AG04450 (cell line): ENCODE data around the gene RUBCNL. TPM values are rescaled to one million over a fixed set of nuclear protein-coding genes. Genes with fewer than 3 reads are reported as not detected.

Experiments
- CTCF ChIA-PET: fragments of 300-600, 350-600 bp; formaldehyde crosslinking; extraction: SDS; loops from one replicate; lab custom pipeline; 2022; ENCODE audit warnings: antibody characterized with exemption, inconsistent platforms; lab: Charles Lee
- POLR2A ChIA-PET: fragments of 350-600 bp; formaldehyde crosslinking; extraction: SDS; loops from one replicate; lab custom pipeline; 2021; ENCODE audit warnings: antibody characterized with exemption, inconsistent platforms; lab: Yijun Ruan, JAX
- DNase-seq: peaks from one replicate; pipeline ENCODE4 v3.0.0-alpha.2; 2011; ENCODE audit warnings: low read depth, low spot score
- H3K27ac ChIP-seq: one replicate; pipeline ENCODE4 v1.5.1; 2012; ENCODE audit warnings: low read depth, low read length, control low read depth
- H3K27me3 ChIP-seq: one replicate; pipeline ENCODE4 v1.6.0; 2012; ENCODE audit warnings: low read length; ENCODE audit not compliant: control insufficient read depth, insufficient read depth
- H3K4me3 ChIP-seq: 2 replicates; pipeline ENCODE4 v1.5.1; 2011; ENCODE audit warnings: mild to moderate bottlenecking, low read depth, low read length, control low read depth
- H3K9me3 ChIP-seq: 2 replicates; pipeline ENCODE4 v1.5.1; 2012; ENCODE audit warnings: low read length; ENCODE audit not compliant: control insufficient read depth, insufficient read depth
- polyA plus RNA-seq: library from polyadenylated mRNA; depleted of rRNA; stranded (reverse); fragments of >200 nt; gene quantifications from 2 replicates; pipeline ENCODE4 v1.2.3, GENCODE V29; 2011
- TF ChIP-seq, protein P1 (sequence below): IDR thresholded peaks from 2 replicates; pipeline ENCODE4 v1.5.1; 2011; ENCODE audit warnings: low read depth, low read length, control low read depth, inconsistent platforms

RUBCNL gene
- polyA plus RNA-seq, 1 experiment, result not detected

DNA sequence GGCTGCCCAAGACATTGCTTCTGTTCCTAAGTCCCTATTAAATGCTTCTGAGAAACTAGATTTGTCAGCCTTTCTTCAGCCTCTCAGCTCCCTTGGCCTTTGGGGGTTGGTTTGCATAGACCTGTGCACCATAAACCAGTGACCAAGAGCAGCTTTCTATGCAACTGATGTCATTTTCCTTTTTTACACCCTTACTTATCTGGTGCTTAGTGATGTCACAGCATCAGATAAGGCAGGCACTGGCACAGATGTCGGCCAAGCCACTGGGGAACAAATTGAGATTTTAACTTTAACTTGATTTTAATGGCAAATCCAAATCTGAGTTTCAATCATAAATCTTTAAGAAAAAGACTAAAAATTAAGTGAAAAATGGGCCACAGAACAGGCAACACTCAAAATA is 59.8 kb downstream of the RUBCNL start:
- CTCF ChIA-PET, result no interaction called here
- TF ChIP-seq, protein P1, sequence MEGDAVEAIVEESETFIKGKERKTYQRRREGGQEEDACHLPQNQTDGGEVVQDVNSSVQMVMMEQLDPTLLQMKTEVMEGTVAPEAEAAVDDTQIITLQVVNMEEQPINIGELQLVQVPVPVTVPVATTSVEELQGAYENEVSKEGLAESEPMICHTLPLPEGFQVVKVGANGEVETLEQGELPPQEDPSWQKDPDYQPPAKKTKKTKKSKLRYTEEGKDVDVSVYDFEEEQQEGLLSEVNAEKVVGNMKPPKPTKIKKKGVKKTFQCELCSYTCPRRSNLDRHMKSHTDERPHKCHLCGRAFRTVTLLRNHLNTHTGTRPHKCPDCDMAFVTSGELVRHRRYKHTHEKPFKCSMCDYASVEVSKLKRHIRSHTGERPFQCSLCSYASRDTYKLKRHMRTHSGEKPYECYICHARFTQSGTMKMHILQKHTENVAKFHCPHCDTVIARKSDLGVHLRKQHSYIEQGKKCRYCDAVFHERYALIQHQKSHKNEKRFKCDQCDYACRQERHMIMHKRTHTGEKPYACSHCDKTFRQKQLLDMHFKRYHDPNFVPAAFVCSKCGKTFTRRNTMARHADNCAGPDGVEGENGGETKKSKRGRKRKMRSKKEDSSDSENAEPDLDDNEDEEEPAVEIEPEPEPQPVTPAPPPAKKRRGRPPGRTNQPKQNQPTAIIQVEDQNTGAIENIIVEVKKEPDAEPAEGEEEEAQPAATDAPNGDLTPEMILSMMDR, result no peak

DNA sequence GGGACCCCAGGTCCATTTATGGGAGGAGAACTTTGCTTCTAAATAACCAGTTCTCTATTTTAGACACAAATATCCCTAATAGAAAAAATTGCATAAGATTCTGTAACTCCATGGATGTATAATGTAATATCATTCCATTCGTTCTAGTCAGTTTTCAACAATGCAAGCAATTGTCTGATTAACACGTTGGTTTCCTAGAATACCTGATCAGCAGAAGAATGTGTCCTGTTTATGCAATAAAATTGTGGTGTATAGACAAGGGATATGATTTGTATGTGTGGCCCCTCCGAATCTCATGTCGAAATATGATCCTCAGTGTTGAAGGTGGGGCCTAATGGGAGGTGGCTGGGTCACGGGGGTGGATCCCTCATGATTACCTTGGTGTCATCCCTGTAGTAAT is 62.1 kb downstream of the RUBCNL start:
- CTCF ChIA-PET, result no interaction called here
- Histone ChIP-seq H3K27me3 (peaks cover 3% of the 10 kb centered on the region), H3K4me3 (no peak overlapping the region), H3K27ac (no peak overlapping the region), H3K9me3 (no peaks in the 10 kb centered on the region)
- POLR2A ChIA-PET, result no interaction called here
- no peak for DNase-seq
- TF ChIP-seq, protein P1, result no peak

More for the DNA sequence above, 59.8 kb downstream of the RUBCNL start:
- Histone ChIP-seq H3K4me3 (no peak overlapping the region), H3K27ac (no peak overlapping the region), H3K27me3 (peaks cover 7% of the 10 kb centered on the region), H3K9me3 (no peaks in the 10 kb centered on the region)
- POLR2A ChIA-PET, result no interaction called here
- no peak for DNase-seq

DNA sequence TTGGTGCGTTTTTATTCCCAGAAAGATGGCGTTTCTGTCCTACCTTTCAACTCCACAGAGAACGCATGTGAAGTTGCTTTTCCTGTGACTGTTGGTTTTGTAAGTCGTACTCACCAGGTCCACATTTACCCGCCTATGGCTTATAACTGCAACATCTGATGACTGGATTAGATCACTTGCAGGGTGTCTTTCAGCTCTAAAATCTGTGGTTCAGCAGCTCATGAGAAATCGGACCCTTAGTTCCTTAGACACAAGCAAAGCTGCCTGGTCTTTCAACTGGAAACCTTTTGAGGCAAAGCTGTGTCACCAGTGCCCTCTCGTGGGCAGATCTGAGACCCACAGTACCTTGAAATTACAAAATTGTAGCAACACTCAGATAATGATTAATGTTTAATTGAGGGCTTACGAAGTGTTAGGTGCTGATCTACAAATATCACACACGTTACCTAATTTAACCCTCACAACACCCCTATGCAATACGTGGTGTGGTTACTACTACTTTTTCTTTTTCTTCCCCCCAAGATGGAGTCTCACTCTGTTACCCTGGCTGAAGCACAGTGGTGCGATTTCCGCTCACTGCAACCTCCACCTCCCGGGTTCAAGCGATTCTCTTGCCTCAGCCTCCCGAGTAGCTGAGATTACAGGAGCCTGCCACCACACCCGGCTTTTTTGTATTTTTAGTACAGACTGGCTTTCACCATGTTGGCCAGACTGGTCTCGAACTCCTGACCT is 65.4 kb downstream of the RUBCNL start:
- ChIA-PET CTCF (interaction anchor here (0.7 to 1.9 kb wide), 10 partner anchors 11 to 400 kb away, joined by 3 to 8 read pairs (median 4); no protein-coding TSS in a partner anchor), POLR2A (no interaction called here)
- Histone ChIP-seq H3K4me3 (no peak overlapping the region), H3K27ac (no peak overlapping the region), H3K9me3 (no peaks in the 10 kb centered on the region), H3K27me3 (peaks cover 3% of the 10 kb centered on the region)
- TF ChIP-seq, protein P1, result peak; percentile 80
- peak; percentile 10 for DNase-seq

DNA sequence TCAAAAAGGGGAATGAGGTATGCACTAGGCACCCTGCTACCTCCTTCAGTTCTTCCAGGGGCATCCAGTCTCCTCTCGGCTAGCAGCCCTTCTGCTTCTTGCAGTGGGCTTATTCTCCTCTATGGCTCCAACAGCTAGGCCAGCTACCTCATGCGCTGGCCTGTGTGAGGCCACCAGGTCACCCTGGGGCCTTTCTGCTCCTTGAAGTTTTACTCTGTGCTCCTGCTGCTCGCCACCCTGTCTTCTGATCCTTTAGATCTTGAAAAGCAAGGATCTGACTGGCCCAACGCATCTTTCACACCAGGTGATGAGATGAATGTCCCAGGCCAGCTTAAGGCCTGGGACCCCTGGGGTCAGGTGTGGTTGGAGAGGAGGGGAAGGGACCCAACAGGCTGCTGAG is 66.2 kb downstream of the RUBCNL start:
- no peak overlapping the region for H3K27ac ChIP-seq
- no peak for DNase-seq
- H3K4me3 ChIP-seq, result no peak overlapping the region
- H3K27me3 ChIP-seq, result peaks cover 3% of the 10 kb centered on the region
- TF ChIP-seq, protein P1, result no peak
- H3K9me3 ChIP-seq, result no peaks in the 10 kb centered on the region
- ChIA-PET POLR2A (no interaction called here), CTCF (interaction anchor here (0.7 to 1.9 kb wide), 10 partner anchors 10 to 697 kb away, joined by 3 to 8 read pairs (median 4); no protein-coding TSS in a partner anchor)

DNA sequence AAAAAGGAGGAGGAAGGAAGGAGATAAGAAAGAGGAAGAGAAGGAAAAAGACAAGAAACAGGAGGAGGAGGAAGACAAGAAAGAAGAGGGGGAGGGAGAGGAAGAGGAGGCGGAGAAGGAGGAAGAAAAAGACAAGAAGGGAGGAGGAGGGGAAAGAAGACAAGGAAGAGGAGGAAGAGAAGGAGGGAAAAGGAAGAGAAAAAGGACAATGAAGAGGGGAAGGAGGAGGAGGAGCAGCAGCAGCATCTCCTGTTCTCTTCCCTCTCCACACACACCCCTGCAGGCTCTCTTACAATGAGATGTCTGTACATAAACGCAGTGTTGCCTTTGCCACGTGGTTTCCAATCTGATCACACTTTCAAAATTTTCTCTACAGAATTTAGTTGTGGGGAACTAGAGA is 66.6 kb downstream of the RUBCNL start:
- TF ChIP-seq, protein P1, result no peak
- ChIA-PET POLR2A (no interaction called here), CTCF (interaction anchor here (1.1 to 1.6 kb wide), 2 partner anchors 401 to 697 kb away, joined by 3 to 4 read pairs; no protein-coding TSS in a partner anchor)
- no peak for DNase-seq
- peaks cover 3% of the 10 kb centered on the region for H3K27me3 ChIP-seq
- H3K4me3 ChIP-seq, result no peak overlapping the region
- no peaks in the 10 kb centered on the region for H3K9me3 ChIP-seq
- no peak overlapping the region for H3K27ac ChIP-seq
